Psoas muscle (tissue), 8 donors: Measurements from ENCODE around the gene ENTHD1. TPM values are rescaled to one million over a fixed set of nuclear protein-coding genes. Genes with fewer than 3 reads are reported as not detected.

Source experiments
- ATAC-seq, 4 donors: fragments of 200-7000 bp; cut with Tn5 transposase; one replicate each; pipeline ENCODE4 v1.9.1; 2020; ENCODE audit warnings: moderate library complexity in 3 of 4, mild to moderate bottlenecking in 2 of 4
- DNase-seq, 2 donors: peaks; one replicate each; pipeline ENCODE4 v3.0.0-alpha.2; 2020
- H3K27ac ChIP-seq: fragments of 200-600 bp; one replicate; pipeline ENCODE4 v1.8.0; 2022
- H3K27me3 ChIP-seq, 3 donors: fragments of 200-600 bp in 1 of 3; one replicate each; pipeline versions ENCODE4 v1.6.1 to v1.8.0; 2013 to 2022; ENCODE audit warnings: low read length in 2 of 3, mild to moderate bottlenecking in 2 of 3, moderate library complexity in 1 of 3; ENCODE audit not compliant: insufficient read depth in 3 of 3
- H3K36me3 ChIP-seq, 2 donors: fragments of 200-600 bp in 1 of 2; one replicate each; pipeline versions ENCODE4 v1.6.1 to v1.8.0; 2013 to 2022; ENCODE audit warnings: low read depth in 1 of 2, mild to moderate bottlenecking in 1 of 2, moderate library complexity in 1 of 2; ENCODE audit not compliant: insufficient read depth in 1 of 2
- H3K4me1 ChIP-seq: fragments of 200-600 bp; one replicate; pipeline ENCODE4 v1.8.0; 2022
- H3K4me3 ChIP-seq: fragments of 200-600 bp; one replicate; pipeline ENCODE4 v1.8.0; 2022; ENCODE audit warnings: mild to moderate bottlenecking
- H3K9me3 ChIP-seq: fragments of 200-600 bp; one replicate; pipeline ENCODE4 v1.8.0; 2022
- CTCF ChIP-seq: fragments of 200-600 bp; IDR thresholded peaks from one replicate; pipeline ENCODE4 v1.8.0; 2022; ENCODE audit warnings: antibody characterized with exemption
- whole genome bisulfite sequencing, 3 donors: extraction: QIAGEN DNeasy Blood & Tissue Kit; methylation state at CpG; one replicate each; pipeline versions ENCODE4 v1.1.6 to v1.1.7; 2013; 5-methylcytosine and 5-hydroxymethylcytosine counted together
- intact Hi-C, 2 donors: fragments of 100-400 bp; cut with DNase I; formaldehyde crosslinking; loops; one replicate each; pipeline versions ENCODE4 v1.11.0 to v1.14.2; 2022
- polyA plus RNA-seq, 3 donors: library from polyadenylated mRNA; stranded (reverse); fragments of 200-250 nt; gene quantifications; one replicate each; pipeline ENCODE4 v1.2.3, GENCODE V29; 2013
- total RNA-seq, 4 donors: library from RNA; stranded (reverse); fragmentation: NEBNext Ultra II Directional in 2 of 4; extraction: Animal tissue kit (Norgen Biotek cat#: 25700) in 2 of 4; gene quantifications; one replicate each; pipeline versions ENCODE4 v1.2.1 to v1.2.4, GENCODE V29; 2021 to 2023
- donor health status: healthy with polysubstance abuse.
- donor health status: DM: no; HTN: no; CAD: no; lungs with moderate emphysema.
- donor health status: Bipolar disorder and iron deficiency.
- donor health status: healthy.
- donor health status: DM: yes; HTN: yes; CAD: no.
- donor health status: DM: no; HTN: no; CAD: no.
- donor health status: DM: no; HTN: no; CAD: no.
- donor health status: DM: yes; HTN: yes; CAD: no.

The ENTHD1 gene
- total and polyA plus RNA-seq, 7 donors, result not detected

GRCh38 chr22:39797528-39798147 is 95.9 kb downstream of the ENTHD1 start:
- DNase-seq (no peak), ATAC-seq (no peak)
- peaks cover 0 to 21% (median 3%) of the 10 kb centered on the region in 3 donors for H3K27me3 ChIP-seq
- H3K27ac ChIP-seq, result no peak overlapping the region
- TF ChIP-seq CTCF, result no peak
- H3K4me3 ChIP-seq, result no peak overlapping the region
- no peaks in the 10 kb centered on the region for H3K36me3 ChIP-seq
- H3K9me3 ChIP-seq, result peaks cover 12% of the 10 kb centered on the region
- H3K4me1 ChIP-seq, result no peaks in the 10 kb centered on the region
- intact Hi-C loops, result no loop called here

- no peak for TF ChIP-seq CTCF
- H3K27me3 ChIP-seq, result no peaks in the 10 kb centered on the region
- no peak overlapping the region for H3K27ac ChIP-seq
- H3K4me1 ChIP-seq, result no peaks in the 10 kb centered on the region
- DNase-seq (no peak), ATAC-seq (no peak)
- no peak overlapping the region for H3K4me3 ChIP-seq
- 28 to 38% (median 32%) methylated on average over 2 of the region's 2 CpGs for WGBS, 3 donors
- no peaks in the 10 kb centered on the region for H3K36me3 ChIP-seq
- no peaks in the 10 kb centered on the region for H3K9me3 ChIP-seq
- intact Hi-C loops, result no loop called here
Measured at GRCh38 chr22:39789788-39790187, 103.8 kb downstream of the ENTHD1 start.

- H3K27ac ChIP-seq, result no peak overlapping the region
- H3K27me3 ChIP-seq, result peaks cover 0 to 3% (median 0%) of the 10 kb centered on the region in 3 donors
- ATAC-seq (no peak), DNase-seq (no peak)
- no peaks in the 10 kb centered on the region for H3K36me3 ChIP-seq
- no peaks in the 10 kb centered on the region for H3K9me3 ChIP-seq
- intact Hi-C loops, result no loop called here
- H3K4me1 ChIP-seq, result no peaks in the 10 kb centered on the region
- H3K4me3 ChIP-seq, result no peak overlapping the region
- TF ChIP-seq CTCF, result no peak
- whole genome bisulfite sequencing, 3 donors, result 72 to 78% (median 77%) methylated on average over 5 of the region's 5 CpGs
Measured at GRCh38 chr22:39785232-39785631, 108.3 kb downstream of the ENTHD1 start.

GRCh38 chr22:39777716-39778454 is 115.7 kb downstream of the ENTHD1 start:
- no peaks in the 10 kb centered on the region for H3K36me3 ChIP-seq
- no peaks in the 10 kb centered on the region for H3K4me1 ChIP-seq
- H3K4me3 ChIP-seq, result no peak overlapping the region
- H3K9me3 ChIP-seq, result no peaks in the 10 kb centered on the region
- no peak for TF ChIP-seq CTCF
- intact Hi-C loops, result no loop called here
- H3K27ac ChIP-seq, result no peak overlapping the region
- no peak for DNase-seq
- ATAC-seq, result no peak
- 50 to 55% (median 51%) methylated on average over 5 of the region's 5 CpGs for WGBS, 3 donors
- H3K27me3 ChIP-seq, result peaks cover 0 to 11% (median 0%) of the 10 kb centered on the region in 3 donors
